ENCODE data around the gene ZBTB16.

ZBTB16 gene

GRCh38 chr11:114106047-114106446 lies 46.5 kb downstream of the ZBTB16 start:
- DNase-seq (ENCODE audit: low read depth, low spot score), result no peak

GRCh38 chr11:114106986-114107385 lies 47.5 kb downstream of the ZBTB16 start:
- no peak for DNase-seq (ENCODE audit: low read depth, low spot score)

GRCh38 chr11:114108501-114109205 lies 49.1 kb downstream of the ZBTB16 start:
- DNase-seq (ENCODE audit: low read depth, low spot score), result no peak

- DNase-seq (ENCODE audit: low read depth, low spot score), result no peak
Observed at GRCh38 chr11:114109206-114110090, 49.9 kb downstream of the ZBTB16 start.

- DNase-seq (ENCODE audit: low read depth, low spot score), result no peak
Observed at GRCh38 chr11:114110123-114110522, 50.6 kb downstream of the ZBTB16 start.

- no peak for DNase-seq (ENCODE audit: low read depth, low spot score)
Observed at GRCh38 chr11:114110952-114111947, 51.7 kb downstream of the ZBTB16 start.

GRCh38 chr11:114115451-114115928 lies 56.0 kb downstream of the ZBTB16 start:
- DNase-seq (ENCODE audit: low read depth, low spot score), result no peak

GRCh38 chr11:114116357-114116756 lies 56.8 kb downstream of the ZBTB16 start:
- DNase-seq (ENCODE audit: low read depth, low spot score), result no peak

- no peak for DNase-seq (ENCODE audit: low read depth, low spot score)
Observed at GRCh38 chr11:114116800-114117199, 57.3 kb downstream of the ZBTB16 start.

- DNase-seq (ENCODE audit: low read depth, low spot score), result no peak
Observed at GRCh38 chr11:114120606-114121005, 61.1 kb downstream of the ZBTB16 start.

GRCh38 chr11:114121138-114121537 lies 61.6 kb downstream of the ZBTB16 start:
- no peak for DNase-seq (ENCODE audit: low read depth, low spot score)

- DNase-seq (ENCODE audit: low read depth, low spot score), result no peak
Observed at GRCh38 chr11:114121804-114122504, 62.4 kb downstream of the ZBTB16 start.

- no peak for DNase-seq (ENCODE audit: low read depth, low spot score)
Observed at GRCh38 chr11:114122686-114123085, 63.2 kb downstream of the ZBTB16 start.

GRCh38 chr11:114123692-114124330 lies 64.3 kb downstream of the ZBTB16 start:
- DNase-seq (ENCODE audit: low read depth, low spot score), result no peak

- DNase-seq (ENCODE audit: low read depth, low spot score), result no peak
Observed at GRCh38 chr11:114124601-114125144, 65.2 kb downstream of the ZBTB16 start.

GRCh38 chr11:114125531-114125930 lies 66.0 kb downstream of the ZBTB16 start:
- DNase-seq (ENCODE audit: low read depth, low spot score), result no peak

- no peak for DNase-seq (ENCODE audit: low read depth, low spot score)
Observed at GRCh38 chr11:114125959-114126358, 66.4 kb downstream of the ZBTB16 start.

- no peak for DNase-seq (ENCODE audit: low read depth, low spot score)
Observed at GRCh38 chr11:114128399-114128798, 68.9 kb downstream of the ZBTB16 start.

GRCh38 chr11:114129142-114129541 lies 69.6 kb downstream of the ZBTB16 start:
- DNase-seq (ENCODE audit: low read depth, low spot score), result no peak

GRCh38 chr11:114129699-114130098 lies 70.2 kb downstream of the ZBTB16 start:
- no peak for DNase-seq (ENCODE audit: low read depth, low spot score)
